CD4-positive, alpha-beta T cell treated with Interleukin-4 for 4 hours (primary cell): ENCODE measurements around the gene UBTD2.

Source experiments
- DNase-seq: peaks from one replicate; pipeline ENCODE4 v3.0.0-alpha.2; 2020

Gene UBTD2

DNA sequence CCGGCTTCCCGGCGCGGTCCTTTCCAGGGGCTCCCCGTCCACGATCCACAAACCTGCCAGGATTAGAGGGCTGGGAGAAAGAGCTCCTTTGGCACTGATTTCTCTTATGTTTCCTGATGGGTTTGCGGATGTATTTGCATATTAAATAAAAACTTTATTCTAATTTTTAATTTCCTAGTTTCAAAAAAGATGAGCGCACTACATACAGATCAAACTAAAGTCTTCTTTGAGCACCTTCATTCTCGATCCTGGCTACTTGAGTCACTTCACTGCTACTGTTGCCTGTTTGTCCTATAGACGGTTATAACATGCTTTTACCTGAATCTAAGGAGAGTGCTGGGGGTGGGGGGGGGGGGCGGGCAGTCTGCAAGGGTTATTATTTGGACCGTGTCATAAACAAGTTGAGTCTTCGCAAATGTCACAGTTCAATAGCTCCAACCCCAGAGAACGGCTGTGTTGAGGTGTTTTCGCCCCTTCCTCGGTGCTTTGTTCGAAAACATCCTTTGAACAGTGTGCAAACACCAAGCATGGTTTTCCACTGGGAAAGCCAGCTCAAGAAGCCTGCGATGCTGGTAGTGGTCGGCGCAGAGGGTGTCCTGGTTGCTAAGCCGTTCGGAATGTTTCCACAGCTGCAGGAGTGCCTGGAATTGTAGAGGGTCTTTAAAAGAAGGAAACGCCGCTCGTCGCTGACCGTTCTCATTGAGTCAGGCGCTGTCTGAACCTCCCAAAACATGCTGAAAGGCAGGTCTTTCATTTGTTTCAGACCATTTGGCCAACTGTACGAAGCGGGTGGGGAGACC, 94.5 kb downstream of the UBTD2 start:
- DNase-seq: no peak

DNA sequence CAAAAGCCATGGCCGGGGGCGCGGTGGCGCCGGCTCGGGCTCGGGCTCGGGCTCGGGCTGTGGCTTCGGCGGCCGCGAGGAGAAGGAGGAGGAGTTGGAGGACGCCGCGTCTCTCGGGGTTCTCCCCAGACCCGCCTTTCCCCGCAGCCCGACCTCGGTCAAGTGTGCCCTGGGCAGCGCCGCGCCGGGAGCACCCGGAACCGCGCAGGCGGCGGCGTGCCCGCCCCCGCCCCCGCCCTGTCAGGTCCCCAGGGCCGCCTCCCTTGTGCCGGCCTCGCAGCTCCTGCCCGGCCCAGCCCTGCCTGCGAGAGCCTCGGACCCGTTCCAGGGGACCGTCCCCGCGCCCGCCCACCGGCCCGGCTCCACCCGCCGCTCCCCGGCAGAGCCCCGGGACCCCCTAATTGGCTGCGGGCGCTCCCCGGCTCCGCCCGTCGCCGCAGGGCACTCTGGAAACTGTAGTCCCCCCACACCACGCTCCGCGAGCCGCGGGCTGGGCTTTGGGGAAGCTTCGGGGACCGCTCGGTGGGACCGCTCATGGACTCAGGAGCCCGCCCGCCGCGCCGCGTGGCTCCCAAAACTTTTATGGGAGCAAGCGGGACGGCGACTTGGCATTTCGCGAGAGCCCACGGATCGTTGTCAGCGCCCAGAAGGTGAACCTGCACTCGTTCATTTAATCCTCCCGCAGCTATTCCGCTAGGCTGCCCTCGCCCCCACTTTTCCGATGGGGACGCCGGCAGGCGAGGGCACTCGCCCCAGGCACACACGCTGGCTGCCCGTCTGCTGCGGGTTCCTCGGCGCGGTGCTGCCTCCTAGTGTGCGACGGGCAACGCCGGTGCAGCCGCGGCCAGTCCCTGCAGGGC, 95.3 kb downstream of the UBTD2 start, which contains the start of gene STK10:
Gene STK10, minus strand, starts transcription at position 192 of the 860 bp plus-strand sequence. Its CDS starts 182 bp downstream, at position 10.
- DNase-seq: peak; percentile 91

DNA sequence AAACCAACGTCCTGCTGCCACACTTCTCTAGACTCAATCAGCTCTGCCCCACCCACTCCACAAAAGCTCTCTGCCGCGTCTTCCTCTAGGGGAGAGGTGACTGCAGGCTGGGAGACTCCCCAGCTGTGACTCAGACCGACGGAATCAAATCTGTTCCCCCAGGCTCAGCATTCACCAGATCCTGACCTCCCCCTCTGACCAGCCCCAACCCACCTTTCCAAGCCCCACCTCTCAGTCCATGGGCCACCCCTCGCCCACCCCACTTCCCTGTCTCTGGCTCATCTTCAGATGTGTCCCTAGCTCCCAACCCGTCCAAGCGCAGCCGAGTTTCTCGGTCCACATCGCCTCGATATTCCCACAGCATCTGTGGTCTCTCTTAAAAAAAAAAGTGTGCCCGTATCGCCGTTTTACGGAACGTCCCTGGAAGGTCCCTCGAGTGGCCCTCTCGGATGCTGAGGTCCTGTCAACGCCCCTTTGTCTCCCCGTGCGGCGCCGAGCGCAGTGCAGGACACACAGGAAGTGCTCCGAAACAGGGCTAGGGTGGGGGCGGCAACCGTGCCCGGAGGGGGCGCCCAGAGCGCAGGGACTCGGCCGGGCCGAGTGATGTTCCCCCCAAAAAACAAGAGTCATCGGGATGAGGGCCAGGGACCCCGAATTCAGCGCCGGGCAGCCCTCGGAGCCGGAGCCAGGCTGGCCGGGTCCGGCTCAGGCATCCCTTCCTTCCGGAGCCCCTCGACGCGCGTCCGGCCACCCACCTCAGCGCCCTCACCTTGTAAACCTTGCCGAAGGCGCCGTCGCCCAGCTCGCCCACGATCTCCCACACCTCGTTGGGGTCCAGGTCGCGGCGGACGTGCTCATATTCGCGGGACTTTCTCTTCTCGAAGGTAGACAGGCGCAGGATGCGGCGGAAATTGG, 96.2 kb downstream of the UBTD2 start:
- DNase-seq: peak; percentile 77

DNA sequence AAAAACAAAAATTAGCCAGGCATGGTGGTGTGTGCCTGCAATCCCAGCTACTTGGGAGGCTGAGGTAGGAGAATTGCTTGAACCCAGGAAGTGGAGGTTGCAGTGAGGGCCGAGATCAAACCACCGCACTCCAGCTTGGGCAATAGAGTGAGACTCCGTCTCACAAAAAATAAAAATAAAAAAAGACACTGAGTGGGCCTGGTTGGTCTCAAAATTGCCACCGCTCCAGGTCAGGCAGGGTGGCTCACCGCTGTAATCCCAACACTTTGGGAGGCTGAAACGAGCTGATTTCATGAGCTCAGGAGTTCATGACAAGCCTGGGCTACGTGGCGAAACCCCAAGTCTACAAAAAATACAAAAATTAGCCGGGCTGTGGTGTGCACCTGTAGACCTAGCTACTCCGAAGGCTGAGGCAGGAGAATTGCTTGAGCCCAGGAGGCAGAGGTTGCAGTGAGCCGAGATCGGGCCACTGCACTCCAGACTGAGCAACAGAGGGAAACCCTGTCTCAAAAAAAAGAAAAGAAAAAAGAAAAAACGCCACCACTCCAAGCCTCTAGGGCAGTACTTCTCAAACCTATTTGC, 97.4 kb downstream of the UBTD2 start:
- no peak for DNase-seq

DNA sequence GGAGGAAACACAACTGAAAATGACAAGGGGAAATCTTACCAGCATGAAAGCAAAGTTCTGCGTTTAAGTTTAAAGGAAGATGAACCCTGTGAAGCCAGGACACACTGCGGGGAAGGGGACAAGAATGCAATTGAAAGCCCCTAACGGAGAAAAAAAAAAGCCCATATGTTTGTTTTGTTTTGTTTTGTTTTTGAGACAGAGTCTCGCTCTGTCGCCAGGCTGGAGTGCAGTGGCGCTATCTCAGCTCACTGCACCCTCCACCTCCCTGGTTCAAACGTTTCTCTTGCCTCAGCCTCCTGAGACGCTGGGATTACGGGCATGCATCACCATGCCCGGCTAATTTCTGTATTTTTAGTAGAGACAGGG, 98.5 kb downstream of the UBTD2 start:
- DNase-seq: peak; percentile 52

DNA sequence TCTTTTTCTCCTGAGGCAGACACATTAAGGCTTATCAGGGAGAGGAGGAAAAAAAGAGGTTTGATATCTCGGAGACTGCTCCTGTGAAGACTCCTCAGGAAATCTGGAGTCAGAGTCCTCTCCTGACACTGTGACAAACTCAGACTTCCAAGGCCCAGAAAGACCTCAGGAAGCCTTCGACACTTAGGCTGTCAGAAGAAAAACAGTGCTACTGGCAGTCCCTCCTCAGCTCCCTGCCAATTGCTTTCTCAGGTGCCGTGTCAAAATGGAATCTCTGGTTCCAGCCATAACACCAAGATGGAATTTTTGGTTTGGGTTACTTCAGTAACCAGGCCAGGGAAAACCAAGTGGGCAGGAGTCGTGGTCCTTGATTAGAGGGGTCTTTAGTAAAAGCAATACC, 99.7 kb downstream of the UBTD2 start:
- no peak for DNase-seq

DNA sequence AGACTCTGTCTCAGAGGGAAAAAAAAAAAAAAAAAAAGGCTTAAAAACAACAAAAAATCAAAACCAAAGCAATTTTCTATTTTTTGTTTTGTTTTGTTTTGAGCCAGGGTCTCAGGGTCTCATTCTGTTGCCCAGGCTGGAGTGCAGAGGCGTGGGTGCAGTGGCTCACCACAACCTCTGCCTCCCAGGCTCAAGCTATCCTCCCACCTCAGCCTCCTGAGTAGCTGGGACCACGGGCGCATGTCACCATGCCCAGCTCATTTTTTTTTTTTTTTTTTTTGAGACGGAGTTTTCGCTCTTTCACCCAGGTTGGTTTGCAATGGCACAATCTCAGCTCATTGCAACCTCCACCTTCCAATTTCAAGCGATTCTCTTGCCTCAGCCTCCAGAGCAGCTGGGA, 101.3 kb downstream of the UBTD2 start:
- no peak for DNase-seq

DNA sequence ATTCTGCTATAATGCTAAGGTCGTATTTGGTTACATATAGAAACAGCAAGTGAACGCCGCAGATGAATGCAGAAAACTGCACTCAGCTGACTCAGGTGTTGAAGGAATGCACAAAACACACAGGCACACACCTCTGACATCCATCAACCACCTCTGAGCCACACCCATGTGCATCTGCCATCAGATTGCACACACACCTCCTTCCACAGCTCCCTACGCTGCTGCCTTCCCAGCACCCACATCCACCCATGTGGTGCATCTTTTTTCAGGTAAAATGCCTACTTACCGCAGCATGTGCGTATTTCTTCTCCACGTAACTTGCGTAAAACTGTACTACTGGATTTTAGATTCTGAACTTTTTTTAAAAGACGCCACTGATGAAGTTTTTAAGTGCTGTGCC, 102.6 kb downstream of the UBTD2 start:
- DNase-seq: peak; percentile 43

DNA sequence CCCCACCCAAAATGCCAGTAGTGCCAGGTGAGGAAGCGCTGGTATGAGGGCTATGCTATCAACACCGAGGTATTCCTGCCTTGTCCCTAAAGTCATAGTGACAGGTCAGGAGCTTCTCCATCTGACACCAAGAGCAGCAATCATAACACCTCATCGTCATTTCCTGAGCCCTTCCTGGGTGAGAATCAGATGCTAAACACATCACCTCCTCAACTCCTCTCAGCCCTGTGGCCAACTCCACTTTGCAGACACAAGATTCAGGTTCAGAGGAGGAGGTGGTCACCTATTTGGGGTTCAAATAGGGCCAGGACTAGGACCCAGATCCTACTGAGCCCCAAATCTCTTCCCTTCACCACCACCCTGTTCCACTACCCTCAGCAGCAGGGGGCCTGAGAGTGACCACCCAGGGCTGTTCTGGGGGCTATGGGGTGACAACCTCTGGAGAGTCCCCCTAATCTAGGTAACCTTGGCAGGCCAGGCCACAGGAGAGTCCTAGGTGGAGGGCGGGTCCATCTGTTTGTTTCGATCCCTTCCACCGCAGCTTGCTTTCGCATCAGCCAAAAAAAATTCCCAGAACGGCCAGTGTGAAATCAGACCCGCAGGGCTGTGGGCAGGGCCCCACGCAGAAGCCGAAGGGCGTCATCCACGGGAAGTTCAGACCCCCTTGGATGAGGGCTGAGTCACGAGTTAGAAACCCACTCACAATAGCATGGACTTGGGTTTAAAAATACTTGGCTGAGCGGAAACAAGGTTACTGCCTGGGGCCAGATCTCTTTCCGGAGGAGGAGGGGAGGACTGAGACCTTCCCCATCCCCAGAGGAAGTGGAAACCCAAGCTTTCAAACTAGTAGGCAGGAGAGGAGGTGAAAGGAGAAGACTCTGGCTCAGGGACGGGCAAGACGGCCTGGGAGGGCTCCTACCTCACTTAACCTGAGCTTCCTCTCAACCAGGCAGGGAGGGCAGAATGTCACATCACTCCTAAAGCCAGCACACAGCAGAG, 104.3 kb downstream of the UBTD2 start:
- peak; percentile 66 for DNase-seq

DNA sequence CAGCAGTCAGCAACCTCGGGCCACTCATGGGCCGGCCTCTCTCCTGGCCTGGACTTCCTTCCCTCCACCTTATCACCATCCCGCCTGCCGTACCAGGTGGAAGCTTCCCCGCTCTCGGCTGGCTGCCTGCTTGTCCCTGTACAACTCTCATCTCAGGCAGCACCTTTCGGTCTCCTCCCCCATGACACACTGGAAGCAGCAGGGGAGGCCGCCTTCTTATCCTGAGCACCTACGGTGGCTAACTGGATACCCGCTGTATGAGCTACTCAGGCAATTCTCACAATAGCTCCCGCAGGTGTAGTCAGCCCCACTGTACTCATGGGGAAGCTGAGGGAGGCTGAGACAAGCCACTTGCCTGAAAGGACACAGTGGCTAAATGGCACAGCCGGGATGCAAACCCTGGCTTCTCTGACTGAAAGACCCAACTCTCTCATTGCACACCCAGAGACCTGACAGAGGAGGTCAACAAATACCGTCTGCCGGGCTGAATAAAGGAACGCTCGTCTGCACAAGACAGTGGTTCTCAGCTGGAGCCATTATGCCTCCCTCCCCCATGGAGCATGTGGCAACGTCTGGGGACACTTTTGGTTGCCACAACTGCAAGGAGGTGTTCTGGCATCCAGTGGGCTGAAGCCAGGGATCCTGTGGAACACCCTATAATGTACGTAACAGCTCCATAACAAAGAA, 105.1 kb downstream of the UBTD2 start:
- DNase-seq: no peak

DNA sequence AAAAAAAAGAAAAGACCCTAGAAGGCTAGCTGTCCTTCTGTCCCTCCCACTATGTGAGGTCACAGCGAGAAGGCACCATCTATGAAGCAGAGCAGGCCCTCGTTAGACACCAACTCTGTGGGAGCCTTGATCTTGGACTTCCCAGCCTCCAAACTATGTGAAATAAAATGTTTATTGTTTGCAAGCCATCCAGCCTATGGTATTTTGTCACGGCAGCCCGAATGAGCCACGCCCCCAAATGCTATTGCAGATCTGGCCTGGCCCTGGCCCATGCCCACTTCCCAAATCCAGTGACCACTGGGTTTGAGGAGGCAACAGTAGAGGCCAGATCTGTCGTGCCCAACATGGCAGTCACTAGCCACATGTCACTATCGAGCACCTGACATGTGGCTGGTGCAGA, 106.4 kb downstream of the UBTD2 start:
- no peak for DNase-seq

DNA sequence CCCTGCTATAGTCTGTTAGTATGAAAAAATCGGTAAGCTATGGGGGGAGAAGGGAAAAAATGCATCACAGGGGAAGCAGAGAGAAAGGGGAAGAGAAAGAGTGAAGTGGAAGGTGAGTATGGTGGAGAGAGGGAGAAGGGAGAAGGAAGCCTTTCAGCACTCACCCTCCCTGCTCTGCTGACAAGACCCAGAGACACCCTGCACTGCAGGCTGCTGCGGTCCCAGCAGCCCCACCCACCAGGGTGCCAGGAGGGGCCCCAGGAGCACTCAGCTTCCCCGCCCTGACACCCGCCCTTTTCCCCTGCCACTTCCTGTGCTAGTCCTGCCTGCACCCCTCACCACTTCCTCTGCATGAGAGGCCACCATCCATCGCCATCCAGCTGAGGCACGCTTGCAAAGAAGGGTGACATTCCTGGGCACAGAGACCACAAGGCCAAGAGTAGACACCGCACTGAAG, 108.3 kb downstream of the UBTD2 start:
- DNase-seq: peak; percentile 92

DNA sequence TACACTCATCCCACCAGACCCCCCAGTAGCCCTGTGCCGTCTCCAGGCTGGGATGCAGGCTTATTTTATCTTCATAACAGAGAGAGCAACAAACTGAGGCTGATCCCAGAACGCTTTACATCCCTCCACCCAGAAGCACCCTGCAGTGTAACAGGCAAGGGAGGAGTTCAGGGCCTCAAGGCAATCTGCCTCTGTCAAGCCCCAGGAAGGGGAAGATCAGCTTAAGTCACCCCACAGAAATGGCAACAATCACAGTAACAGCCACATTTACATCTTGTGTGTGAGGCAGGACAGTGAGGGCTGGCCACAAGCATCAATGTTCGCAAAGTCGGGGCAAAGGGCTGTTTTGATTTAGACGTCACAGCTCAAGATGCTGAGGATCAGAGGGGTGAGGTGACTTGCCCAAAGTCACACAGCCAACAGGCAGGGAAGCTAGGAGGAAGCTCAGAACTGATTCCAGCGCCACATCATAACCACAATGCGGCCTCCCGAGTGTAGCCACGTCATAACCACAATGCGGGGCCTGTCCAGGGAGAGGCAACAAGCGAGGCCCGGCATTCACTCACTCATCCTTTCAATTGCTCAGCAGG, 109.9 kb downstream of the UBTD2 start:
- peak; percentile 76 for DNase-seq

DNA sequence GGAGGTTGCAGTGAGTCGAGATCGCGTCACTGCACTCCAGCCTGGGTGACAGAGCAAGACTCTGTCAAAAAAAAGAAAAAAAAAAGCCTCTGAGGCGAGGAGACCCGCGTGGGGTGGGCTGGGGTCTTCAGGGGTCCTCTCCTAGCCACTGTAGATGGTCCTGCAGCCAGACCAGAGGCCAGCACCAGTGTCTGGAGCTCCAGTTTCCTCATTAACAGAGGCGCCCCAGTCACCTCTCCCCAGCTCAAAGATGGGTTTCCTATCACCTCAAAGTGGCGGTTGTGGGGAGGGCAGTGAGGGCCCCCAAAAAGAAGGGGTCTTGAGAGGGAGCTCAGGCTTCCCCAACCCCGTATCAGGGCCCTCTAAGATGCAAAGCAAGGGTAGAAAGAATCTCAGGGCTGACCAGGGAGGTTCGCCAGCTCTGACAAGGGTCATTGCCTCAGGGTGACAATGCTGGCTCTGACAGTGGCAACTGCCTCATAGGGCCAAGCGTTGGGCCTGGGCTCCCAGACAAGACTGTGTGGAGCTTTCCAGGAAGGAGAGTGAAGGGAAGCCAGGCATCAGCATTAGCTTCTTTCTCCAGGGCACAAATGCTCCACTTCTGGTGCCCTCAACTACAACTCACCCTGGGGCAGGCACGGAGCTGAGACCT, 110.5 kb downstream of the UBTD2 start:
- no peak for DNase-seq

DNA sequence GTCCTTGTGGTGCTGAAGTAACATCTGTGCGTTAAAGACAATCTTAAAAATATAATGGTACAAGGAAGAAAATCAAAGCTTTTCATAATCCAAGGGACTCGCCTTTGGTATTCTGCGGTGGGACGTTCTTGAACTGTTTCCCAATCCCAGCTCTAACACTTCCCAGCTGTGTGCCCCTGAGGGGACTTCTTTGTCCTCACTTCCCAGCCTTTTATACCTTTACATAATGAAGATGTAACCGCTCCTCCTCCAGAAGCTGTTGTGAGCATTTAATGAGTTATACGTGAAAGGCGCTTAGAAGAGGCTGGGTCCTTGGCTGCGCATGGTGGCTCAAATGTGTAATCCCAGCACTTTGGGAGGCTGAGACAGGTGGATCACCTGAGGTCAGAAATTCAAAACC, 112.4 kb downstream of the UBTD2 start:
- no peak for DNase-seq

DNA sequence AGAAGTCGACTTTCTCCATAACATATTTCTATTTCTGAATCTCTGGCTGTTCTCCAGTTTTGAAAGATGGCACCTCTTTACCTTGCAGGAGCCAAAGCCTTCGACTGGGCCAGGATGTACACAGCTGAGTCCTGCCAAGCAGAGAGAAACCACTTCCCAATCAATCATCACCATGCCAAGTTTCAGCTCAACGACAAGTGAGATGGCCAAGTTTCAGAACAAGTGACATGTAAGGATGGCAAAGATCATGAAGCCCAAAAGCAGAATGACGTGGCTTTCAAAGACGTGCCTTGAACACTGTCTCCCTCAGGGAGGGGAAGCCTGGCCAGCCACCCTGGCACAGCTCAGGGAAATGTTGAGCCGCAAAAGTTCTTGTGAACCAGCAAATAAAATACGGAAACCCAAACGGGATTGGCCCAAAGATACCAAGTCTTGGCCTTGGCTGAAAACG, 113.3 kb downstream of the UBTD2 start:
- DNase-seq: no peak

DNA sequence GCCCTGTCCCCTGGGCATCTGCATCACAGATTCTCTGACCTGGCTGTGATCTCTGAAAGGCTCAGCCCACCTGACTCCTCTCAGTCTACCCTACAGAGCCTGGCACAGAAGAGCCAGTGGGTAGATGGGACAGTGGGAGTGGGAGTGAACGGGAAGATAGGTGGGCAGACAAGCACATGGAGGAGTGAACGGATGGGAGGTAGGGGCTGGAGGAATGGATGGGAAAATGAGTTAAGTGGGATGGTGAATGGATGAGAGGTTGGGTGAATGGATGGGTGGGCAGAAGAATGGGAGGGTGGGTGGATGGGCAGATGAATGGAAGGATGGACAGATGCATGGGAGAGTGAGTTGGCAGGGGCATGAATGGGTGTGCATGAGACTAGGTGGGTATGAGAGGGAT, 114.3 kb downstream of the UBTD2 start:
- no peak for DNase-seq

DNA sequence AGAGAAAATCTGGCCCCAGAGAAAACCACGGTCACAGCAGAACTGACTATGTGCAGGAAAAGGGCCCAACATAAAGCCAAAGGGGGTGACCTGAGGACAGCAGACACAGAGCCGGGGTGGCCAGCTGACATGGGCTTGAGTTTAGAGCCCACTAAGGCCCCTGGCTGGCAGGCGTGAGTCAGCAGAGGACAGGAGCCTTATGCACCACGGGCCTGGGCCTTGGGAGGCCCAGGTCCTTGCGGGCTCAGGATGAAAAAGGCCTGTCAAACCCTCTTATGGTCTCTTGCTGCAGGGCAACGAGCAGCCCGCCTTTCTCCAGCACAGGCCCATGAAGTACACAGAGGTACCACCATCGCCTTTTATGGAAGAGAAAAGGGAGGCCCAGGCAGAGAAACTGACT, 115.3 kb downstream of the UBTD2 start:
- DNase-seq: no peak

DNA sequence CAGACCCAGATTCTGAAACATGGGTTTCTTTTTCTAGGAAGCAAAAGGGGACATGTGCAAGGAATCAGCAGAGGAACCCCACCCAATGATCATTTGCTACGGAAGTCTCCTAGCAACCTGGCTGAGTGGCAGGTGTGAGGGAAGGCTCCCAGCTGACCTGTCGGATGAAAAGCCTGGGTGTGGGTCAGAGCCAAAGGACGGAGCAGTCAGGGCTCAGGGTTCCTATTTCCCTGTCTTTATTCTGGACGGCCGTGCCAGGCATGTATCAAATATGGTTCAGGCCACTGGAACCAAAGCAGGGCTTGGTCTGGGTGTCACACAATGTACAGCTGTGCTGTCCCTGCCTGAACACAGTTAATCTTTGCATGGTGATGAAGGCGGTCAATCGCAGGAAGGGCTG, 115.7 kb downstream of the UBTD2 start:
- no peak for DNase-seq
